Thoracic aorta (tissue), 2 donors: ENCODE results near the gene TSPAN10. TPM values are rescaled to one million over a fixed set of nuclear protein-coding genes. Genes with fewer than 3 reads are reported as not detected.
"Not testable (repeated sequence)": the region's sequence is repeated elsewhere in the genome, so short reads cannot be mapped to it uniquely, and the experiment has no call there.

Source experiments
- ATAC-seq: fragments of 150-250 bp; one replicate; pipeline ENCODE4 v1.8.0; 2017; ENCODE audit warnings: low read depth; ENCODE audit not compliant: insufficient number of reproducible peaks, low FRiP score
- DNase-seq: peaks from one replicate; pipeline ENCODE4 v3.0.0-alpha.2; 2020; ENCODE audit warnings: low spot score
- H3K27ac ChIP-seq, 2 donors: fragments of 200-600 bp; sonication (generic); 1 replicate in 1 of 2; 2 replicates in 1 of 2; pipeline ENCODE4 v1.5.1; 2016; ENCODE audit warnings: mild to moderate bottlenecking in 2 of 2, moderate library complexity in 2 of 2
- H3K27me3 ChIP-seq: fragments of 200-600 bp; sonication (generic); replicated peaks from 2 replicates; pipeline ENCODE4 v1.6.0; 2016; ENCODE audit warnings: mild to moderate bottlenecking; ENCODE audit not compliant: insufficient read depth
- H3K36me3 ChIP-seq: fragments of 200-600 bp; sonication (generic); one replicate; pipeline ENCODE4 v1.5.1; 2016
- H3K4me1 ChIP-seq, 2 donors: fragments of 200-600 bp; sonication (generic); 1 replicate in 1 of 2; 2 replicates in 1 of 2; pipeline versions ENCODE4 v1.5.1 to v1.6.0; 2016; ENCODE audit warnings: low read depth in 2 of 2, mild to moderate bottlenecking in 1 of 2; ENCODE audit not compliant: control insufficient read depth in 1 of 2
- H3K4me3 ChIP-seq: fragments of 200-600 bp; sonication (generic); 2 replicates; pipeline ENCODE4 v1.5.1; 2016; ENCODE audit warnings: mild to moderate bottlenecking
- H3K9me3 ChIP-seq: fragments of 200-600 bp; sonication (generic); 2 replicates; pipeline ENCODE4 v1.5.1; 2016
- total RNA-seq, 2 donors: library from RNA; depleted of rRNA; stranded (reverse); fragments of >200 nt; gene quantifications; one replicate each; pipeline versions ENCODE4 v1.1.0 to v1.2.3, GENCODE V29; 2016
- TF ChIP-seq, protein P1 (sequence below): fragments of 200-600 bp; sonication (generic); IDR thresholded peaks from one replicate; pipeline ENCODE4 v1.5.1; 2019; ENCODE audit warnings: antibody characterized with exemption

The TSPAN10 gene
- total RNA-seq, 2 donors from 2014 or later, result 0.27 TPM; not detected in 1

DNA sequence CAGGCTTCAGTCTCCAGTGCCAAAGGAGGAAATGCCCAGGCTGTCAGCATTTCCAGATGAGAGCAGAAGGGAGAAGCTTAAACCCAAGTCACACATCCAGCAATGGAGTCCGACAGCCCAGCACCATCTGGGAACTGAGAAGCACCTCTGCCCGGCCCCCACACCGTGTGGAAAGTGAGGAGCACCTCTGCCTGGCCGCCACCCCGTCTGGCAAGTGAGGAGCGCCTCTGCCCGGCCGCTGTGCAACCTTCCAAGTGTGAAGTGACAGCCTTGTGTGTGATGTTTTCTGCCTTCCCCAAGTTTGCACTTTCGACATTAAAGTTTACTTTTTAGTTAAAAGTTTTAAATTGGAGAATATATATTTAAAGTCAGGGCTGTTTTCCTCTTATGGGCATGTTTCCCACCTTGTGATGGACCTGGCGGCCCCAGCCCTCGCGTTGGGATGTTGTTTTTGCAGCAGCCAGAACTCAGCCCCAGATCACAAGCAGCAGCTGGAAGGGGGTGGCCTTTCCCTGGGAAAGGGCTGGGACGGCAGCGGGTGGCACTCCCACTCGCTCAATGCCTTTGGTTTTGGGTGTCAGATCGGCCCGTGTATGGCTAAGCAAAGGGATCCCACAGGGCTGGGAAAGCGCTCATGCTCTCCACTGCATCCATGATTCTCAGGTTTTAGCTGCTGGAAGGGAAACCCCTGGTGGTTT lies 36.7 kb downstream of the TSPAN10 start:
- H3K9me3 ChIP-seq, result no peaks in the 10 kb centered on the region
- H3K36me3 ChIP-seq, result peaks cover 40% of the 10 kb centered on the region
- no peak overlapping the region for H3K4me3 ChIP-seq
- ATAC-seq, result no peak
- no peaks in the 10 kb centered on the region for H3K27me3 ChIP-seq
- TF ChIP-seq, protein P1, sequence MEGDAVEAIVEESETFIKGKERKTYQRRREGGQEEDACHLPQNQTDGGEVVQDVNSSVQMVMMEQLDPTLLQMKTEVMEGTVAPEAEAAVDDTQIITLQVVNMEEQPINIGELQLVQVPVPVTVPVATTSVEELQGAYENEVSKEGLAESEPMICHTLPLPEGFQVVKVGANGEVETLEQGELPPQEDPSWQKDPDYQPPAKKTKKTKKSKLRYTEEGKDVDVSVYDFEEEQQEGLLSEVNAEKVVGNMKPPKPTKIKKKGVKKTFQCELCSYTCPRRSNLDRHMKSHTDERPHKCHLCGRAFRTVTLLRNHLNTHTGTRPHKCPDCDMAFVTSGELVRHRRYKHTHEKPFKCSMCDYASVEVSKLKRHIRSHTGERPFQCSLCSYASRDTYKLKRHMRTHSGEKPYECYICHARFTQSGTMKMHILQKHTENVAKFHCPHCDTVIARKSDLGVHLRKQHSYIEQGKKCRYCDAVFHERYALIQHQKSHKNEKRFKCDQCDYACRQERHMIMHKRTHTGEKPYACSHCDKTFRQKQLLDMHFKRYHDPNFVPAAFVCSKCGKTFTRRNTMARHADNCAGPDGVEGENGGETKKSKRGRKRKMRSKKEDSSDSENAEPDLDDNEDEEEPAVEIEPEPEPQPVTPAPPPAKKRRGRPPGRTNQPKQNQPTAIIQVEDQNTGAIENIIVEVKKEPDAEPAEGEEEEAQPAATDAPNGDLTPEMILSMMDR, result no peak
- no peak overlapping the region for H3K27ac ChIP-seq
- H3K4me1 ChIP-seq, result no peaks in the 10 kb centered on the region
- no peak for DNase-seq

DNA sequence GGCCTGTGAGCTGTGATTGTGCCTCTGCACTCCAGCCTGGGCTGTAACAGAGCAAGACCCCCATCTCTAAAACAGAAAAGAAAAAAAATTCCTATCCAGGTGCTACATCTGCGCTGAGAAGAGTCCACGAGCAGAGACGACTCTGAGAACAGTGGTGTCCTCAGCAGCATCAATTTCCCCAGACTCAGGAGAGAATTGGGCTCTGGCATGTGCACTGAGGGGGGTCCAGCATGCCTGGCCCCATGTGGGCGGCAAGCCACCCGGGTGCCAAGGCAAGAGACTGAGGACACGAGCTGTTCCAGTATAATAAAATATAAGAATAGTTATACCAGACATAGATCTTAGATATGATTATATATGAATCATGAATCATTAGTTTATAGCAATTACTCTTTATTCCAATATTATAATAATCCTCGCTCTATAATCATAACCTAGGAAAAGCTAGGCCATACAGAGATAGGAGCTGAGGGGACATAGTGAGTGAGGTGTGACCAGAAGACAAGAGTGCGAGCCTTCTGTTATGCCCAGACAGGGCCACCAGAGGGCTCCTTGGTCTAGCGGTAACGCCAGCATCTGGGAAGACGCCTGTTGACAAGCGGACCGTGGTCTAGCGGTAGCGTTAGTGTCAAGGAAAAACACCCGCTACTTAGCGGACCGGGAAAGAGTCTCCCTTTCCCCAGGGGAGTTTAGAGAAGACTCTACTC lies 38.7 kb downstream of the TSPAN10 start:
- ATAC-seq, H3K27ac ChIP-seq, H3K27me3 ChIP-seq, DNase-seq, H3K9me3 ChIP-seq, H3K4me3 ChIP-seq, H3K4me1 ChIP-seq: not testable (repeated sequence)
- H3K36me3 ChIP-seq, result peaks cover 29% of the 10 kb centered on the region
- TF ChIP-seq, protein P1, result peak; percentile 59

DNA sequence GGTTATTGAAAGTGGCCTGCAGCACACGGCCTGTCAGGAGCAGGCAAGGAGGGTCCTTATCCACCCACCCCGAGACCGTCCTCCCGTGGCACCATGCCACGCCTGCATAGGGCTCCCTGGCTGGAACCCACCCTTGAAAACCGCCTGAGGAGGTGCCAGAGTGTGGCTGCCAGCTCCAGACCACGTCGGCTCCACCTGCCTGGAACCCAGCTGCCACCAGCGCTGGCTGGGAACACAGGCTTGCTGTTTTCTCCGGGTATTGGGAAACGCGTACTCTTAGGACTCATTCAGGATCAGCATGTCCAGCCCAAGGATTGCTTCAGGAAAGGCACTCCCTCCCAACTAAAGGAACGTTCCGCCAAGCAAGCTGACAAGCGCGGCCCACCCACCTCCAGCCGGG lies 39.9 kb downstream of the TSPAN10 start:
- Histone ChIP-seq H3K9me3 (no peaks in the 10 kb centered on the region), H3K36me3 (peaks cover 18% of the 10 kb centered on the region), H3K27me3 (no peaks in the 10 kb centered on the region), H3K4me3 (no peak overlapping the region), H3K27ac (no peak overlapping the region), H3K4me1 (no peaks in the 10 kb centered on the region)
- TF ChIP-seq, protein P1, result no peak
- no peak for ATAC-seq
- no peak for DNase-seq

DNA sequence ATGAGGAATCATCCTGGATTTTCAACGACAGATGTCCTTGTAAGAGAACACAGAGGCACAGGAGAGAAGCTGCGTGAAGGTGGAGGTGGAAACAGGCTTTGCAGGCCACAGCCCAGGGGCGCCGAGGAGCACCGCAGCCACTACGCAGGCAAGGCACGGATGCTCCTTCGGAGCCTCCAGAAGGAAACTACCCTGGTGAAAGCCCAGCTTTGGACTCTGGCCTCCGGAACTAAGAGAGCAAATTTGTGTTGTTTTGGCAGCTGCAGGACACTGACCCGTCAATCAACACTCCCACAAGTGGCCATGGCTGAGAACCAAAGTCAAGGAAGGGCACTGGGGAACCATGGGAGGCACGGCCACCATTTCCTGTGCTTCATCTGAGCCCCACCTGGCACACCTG lies 43.2 kb downstream of the TSPAN10 start:
- TF ChIP-seq, protein P1, result no peak
- Histone ChIP-seq H3K4me3 (no peak overlapping the region), H3K27ac (no peak overlapping the region), H3K4me1 (peaks cover 14 to 16% of the 10 kb centered on the region in 2 donors), H3K36me3 (no peaks in the 10 kb centered on the region), H3K9me3 (no peaks in the 10 kb centered on the region), H3K27me3 (no peaks in the 10 kb centered on the region)
- DNase-seq, result no peak
- ATAC-seq, result no peak

DNA sequence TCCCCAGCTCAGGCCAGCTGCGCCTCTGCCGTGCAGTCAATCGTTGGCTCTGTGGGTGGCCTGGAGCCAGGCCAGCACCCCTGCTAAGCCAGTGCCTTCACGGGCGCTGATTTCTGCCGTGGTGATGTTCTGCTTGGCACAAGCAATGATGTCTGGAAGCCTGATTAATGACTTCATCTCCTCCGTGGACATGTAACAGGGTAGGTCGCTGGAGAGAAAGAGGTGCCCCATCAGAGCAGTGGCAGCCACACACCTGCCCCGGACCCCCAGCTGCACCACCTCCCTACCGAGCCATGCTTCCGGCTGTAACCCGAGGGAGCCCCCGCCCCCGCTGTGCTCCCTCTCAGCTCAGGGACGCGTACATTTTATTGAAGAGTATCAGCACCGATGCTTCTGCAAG lies 44.7 kb downstream of the TSPAN10 start:
- no peak for DNase-seq
- peaks cover 19 to 24% of the 10 kb centered on the region in 2 donors for H3K4me1 ChIP-seq
- no peaks in the 10 kb centered on the region for H3K9me3 ChIP-seq
- no peak overlapping the region for H3K27ac ChIP-seq
- no peak overlapping the region for H3K4me3 ChIP-seq
- TF ChIP-seq, protein P1, result no peak
- no peaks in the 10 kb centered on the region for H3K27me3 ChIP-seq
- ATAC-seq, result no peak
- peaks cover 12% of the 10 kb centered on the region for H3K36me3 ChIP-seq
